BLaER1 (cell line): Measurements from ENCODE around the gene TBC1D16.

Source experiments
- H3K27ac ChIP-seq: shearing (Covaris generic); formaldehyde crosslinking; 2 replicates; pipeline ENCODE4 v1.8.1; 2022
- H3K27me3 ChIP-seq: shearing (Covaris generic); formaldehyde crosslinking; 2 replicates; pipeline ENCODE4 v1.8.1; 2022
- H3K36me3 ChIP-seq: shearing (Covaris generic); formaldehyde crosslinking; 2 replicates; pipeline ENCODE4 v1.8.1; 2022
- H3K4me1 ChIP-seq: shearing (Covaris generic); formaldehyde crosslinking; 2 replicates; pipeline ENCODE4 v1.8.1; 2022
- H3K4me2 ChIP-seq: shearing (Covaris generic); formaldehyde crosslinking; 2 replicates; pipeline ENCODE4 v1.8.1; 2022
- H3K4me3 ChIP-seq: shearing (Covaris generic); formaldehyde crosslinking; 2 replicates; pipeline ENCODE4 v1.8.1; 2022
- H3K9ac ChIP-seq: shearing (Covaris generic); formaldehyde crosslinking; 2 replicates; pipeline ENCODE4 v1.8.1; 2022
- H3K9me3 ChIP-seq: shearing (Covaris generic); formaldehyde crosslinking; 2 replicates; pipeline ENCODE4 v1.8.1; 2022
- H4K20me1 ChIP-seq: shearing (Covaris generic); formaldehyde crosslinking; 2 replicates; pipeline ENCODE4 v1.8.1; 2022
- Cebpa-rat ChIP-seq: shearing (Covaris generic); IDR thresholded peaks from 2 replicates; pipeline ENCODE4 v1.8.1; 2022

Gene TBC1D16

DNA sequence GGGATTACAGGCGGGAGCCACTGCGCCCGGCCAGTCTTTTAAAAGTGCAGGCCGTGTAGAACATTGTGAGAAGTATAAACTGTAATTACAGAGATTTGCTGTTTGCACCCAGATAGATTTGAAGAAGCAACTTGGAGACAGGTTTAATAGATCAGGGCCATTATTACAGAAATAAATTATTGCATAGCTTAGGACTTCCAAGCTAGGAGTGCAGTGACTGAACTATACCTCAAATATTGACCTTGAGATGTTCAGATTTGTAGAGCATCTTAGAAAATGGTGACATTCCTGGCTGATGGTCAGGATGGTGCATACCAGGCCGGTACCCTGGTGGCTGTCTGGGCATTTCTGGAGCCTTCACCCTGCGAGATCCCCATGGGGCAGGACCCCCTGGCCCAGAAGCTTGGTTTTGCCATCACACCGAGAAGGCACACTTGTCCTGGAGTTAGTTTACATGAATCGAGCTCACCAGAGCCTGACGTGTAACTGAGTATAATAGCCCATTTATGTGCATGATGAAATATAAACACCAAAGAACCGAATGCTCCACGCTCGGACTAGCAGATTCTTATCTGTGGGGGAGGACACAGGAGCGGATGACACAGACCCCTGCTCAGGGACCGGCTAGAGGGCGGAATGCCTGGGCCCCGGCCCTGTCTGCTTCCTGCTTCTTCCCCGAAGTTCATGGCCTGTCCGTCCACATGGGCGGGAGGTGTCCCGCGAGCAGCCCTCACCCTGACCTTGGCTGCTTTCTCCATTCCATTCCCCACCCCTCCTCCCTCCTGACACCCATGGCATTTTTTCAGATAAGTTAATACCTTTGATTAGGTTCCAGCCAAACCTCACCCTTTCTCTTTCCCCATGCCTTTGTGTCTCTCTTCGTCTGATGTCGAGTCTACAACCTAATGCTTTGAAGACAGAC, 32.9 kb upstream of the TBC1D16 start:
- H4K20me1 ChIP-seq: no peaks in the 10 kb centered on the region

DNA sequence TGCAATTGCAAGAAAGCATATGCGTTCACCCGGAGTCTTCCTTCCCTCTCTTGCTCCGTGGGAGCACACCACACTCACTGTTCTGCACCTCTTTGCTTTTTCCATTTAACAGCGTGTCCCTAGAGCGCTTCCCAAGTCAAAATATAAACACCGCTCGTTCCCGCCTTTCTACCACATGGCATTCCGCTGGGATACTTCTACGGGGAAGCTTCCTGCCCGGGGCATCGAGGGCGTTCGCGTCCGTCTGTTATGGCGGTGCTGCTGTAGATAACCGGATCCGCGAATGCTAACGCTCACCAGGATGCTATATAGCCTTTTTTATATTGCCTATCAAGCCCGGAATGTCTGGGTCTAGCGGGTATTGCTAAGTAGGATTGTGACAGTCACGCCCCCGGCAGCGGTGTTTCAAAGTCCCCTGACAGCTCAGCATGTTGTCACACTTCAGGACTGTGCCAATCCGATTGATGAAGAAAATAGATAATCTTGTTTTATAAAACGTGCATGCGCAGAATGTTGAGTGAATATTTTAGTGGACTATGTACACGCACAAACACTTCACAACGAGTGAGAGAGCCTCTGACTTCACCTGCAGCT, 31.8 kb upstream of the TBC1D16 start:
- no peaks in the 10 kb centered on the region for H3K36me3 ChIP-seq
- TF ChIP-seq Cebpa-rat: no peak
- H3K4me1 ChIP-seq: peaks cover 14% of the 10 kb centered on the region
- H3K4me3 ChIP-seq: no peak overlapping the region
- H3K27ac ChIP-seq: no peak overlapping the region
- H3K9ac ChIP-seq: no peak overlapping the region
- H3K9me3 ChIP-seq: no peaks in the 10 kb centered on the region
- H3K4me2 ChIP-seq: no peak overlapping the region
- no peaks in the 10 kb centered on the region for H3K27me3 ChIP-seq
- H4K20me1 ChIP-seq: no peaks in the 10 kb centered on the region

More for the DNA sequence above, 32.9 kb upstream of the TBC1D16 start:
- Histone ChIP-seq H3K27me3 (no peaks in the 10 kb centered on the region), H3K4me3 (no peak overlapping the region), H3K36me3 (no peaks in the 10 kb centered on the region), H3K9me3 (no peaks in the 10 kb centered on the region), H3K4me1 (peaks cover 19% of the 10 kb centered on the region), H3K9ac (no peak overlapping the region), H3K4me2 (no peak overlapping the region), H3K27ac (no peak overlapping the region)
- TF ChIP-seq Cebpa-rat: no peak

DNA sequence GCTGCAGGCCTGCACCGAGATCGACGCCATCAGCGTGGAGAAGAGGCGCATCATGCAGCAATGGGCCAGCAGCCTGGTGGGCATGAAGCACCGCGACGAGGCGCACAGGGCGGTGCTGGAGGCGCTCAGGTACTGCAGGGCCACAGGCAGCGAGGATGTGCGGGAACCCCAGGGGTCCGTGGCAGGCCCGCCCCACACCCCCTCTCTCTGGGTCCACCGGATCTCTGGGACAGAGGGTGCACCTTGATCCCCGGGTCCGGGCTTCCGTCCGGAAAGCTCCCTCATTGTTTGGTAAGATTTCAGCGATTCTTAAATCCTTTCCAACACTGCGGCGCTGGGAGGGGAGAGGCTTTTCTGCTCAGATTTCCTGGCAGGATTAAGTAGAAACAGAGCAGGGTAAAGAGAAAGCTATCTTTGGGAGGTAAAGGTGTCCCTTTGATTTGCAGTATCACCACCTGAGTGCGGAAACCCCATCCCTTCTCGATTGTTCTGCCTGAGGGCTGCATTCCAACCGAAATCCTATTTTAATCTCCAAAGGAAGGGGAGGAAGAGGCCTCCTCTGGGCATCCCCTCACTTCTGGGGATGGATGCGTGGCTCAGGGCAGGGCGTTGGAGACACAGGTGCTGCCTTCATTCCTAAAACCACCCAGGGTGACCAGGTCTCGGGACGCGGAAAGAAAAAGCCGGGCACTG, 30.0 kb upstream of the TBC1D16 start:
- Histone ChIP-seq H3K36me3 (no peaks in the 10 kb centered on the region), H3K4me2 (no peak overlapping the region), H4K20me1 (no peaks in the 10 kb centered on the region), H3K4me1 (no peaks in the 10 kb centered on the region), H3K4me3 (no peak overlapping the region), H3K27me3 (no peaks in the 10 kb centered on the region), H3K9ac (no peak overlapping the region), H3K9me3 (no peaks in the 10 kb centered on the region), H3K27ac (no peak overlapping the region)
- no peak for TF ChIP-seq Cebpa-rat

DNA sequence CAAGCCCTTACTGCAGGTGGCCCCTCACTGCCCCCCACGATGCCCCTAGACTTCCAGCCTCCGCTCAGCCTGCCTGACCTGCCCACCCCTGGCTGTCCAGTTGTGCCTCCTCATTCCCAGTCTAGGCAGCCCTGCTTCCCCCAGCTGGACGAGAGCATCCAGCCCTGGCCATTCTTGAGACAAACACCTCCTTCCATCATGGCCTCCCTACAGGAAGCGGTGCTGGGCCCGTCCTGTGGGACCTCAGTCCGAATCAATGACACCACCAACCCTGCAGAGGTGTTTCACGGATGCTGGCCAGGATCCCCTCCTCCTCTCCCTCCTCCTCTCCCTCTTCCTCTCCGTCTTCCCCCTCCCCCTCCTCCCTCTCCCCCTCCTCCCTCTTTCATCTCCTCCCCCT, 29.0 kb upstream of the TBC1D16 start:
- Histone ChIP-seq H3K27me3 (no peaks in the 10 kb centered on the region), H3K36me3 (no peaks in the 10 kb centered on the region), H3K4me2 (no peak overlapping the region), H3K4me1 (no peaks in the 10 kb centered on the region), H4K20me1 (no peaks in the 10 kb centered on the region), H3K27ac (no peak overlapping the region), H3K9ac (no peak overlapping the region), H3K9me3 (no peaks in the 10 kb centered on the region), H3K4me3 (no peak overlapping the region)
- no peak for TF ChIP-seq Cebpa-rat

DNA sequence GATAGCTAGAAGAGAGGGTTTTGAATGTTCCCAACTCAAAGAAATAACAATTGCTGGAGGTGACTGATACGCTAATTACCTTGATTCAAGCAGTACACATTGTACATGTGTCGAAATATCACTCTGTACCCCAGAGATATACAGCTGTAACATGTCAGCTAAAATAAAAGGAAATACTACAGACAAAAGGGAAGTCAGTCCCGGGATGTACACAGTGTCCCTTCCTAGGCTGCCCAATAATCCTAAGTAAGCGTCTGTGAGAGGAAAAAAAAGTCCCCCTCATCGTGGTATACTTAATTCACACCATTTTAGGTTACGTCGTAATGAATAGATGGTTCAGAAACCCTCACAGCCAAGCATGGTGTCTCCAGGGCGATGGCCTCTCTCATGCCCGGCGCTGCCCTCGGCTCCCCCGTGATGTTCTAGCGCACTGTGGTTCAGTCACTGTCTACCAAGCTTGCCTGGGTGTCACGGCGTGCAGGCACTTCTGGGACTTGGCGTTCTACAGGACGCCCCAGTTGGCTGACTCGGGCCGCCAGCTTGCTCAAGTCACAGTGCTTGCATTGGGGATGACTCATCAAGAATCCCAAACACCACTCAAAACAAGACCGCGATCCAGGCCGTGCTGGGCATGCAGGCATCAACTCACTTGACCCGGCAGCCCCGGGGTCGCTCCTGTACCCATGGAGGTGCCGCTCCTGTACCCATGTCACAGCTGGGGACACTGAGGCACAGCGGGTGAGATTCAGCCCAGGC, 28.3 kb upstream of the TBC1D16 start:
- no peak for TF ChIP-seq Cebpa-rat
- no peaks in the 10 kb centered on the region for H3K27me3 ChIP-seq
- no peak overlapping the region for H3K4me3 ChIP-seq
- no peaks in the 10 kb centered on the region for H3K36me3 ChIP-seq
- no peak overlapping the region for H3K9ac ChIP-seq
- H3K4me1 ChIP-seq: no peaks in the 10 kb centered on the region
- H3K27ac ChIP-seq: no peak overlapping the region
- no peaks in the 10 kb centered on the region for H4K20me1 ChIP-seq
- H3K9me3 ChIP-seq: no peaks in the 10 kb centered on the region
- no peak overlapping the region for H3K4me2 ChIP-seq

- Histone ChIP-seq H3K4me2 (no peak overlapping the region), H3K9ac (no peak overlapping the region), H3K27me3 (no peaks in the 10 kb centered on the region), H3K9me3 (no peaks in the 10 kb centered on the region), H3K4me1 (peaks cover 7% of the 10 kb centered on the region; the same call in 1 of the 2 replicates), H3K27ac (no peak overlapping the region), H3K4me3 (no peak overlapping the region), H4K20me1 (no peaks in the 10 kb centered on the region), H3K36me3 (no peaks in the 10 kb centered on the region)
- TF ChIP-seq Cebpa-rat: no peak
These were observed 25.7 kb upstream of the TBC1D16 start for GRCh38 chr17:80061421-80061820.

DNA sequence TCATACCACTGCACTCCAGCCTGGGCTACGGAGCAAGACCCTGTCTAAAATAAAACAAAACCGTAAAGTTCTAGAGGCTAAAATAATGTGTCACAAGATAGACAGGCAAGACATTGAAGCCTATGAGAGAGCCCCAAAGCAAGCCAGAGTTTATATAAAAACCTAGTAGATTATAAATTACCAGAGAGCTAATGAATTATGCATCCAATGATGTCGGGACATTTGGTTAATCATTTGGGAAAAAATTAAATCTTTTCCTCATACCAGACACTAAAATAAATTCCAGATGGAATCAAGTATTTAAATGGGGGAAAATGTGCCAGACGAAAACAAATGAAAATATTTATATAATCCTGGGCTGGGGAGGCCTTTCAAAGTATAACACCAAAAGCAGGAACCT, 25.0 kb upstream of the TBC1D16 start:
- Histone ChIP-seq H3K9me3 (no peaks in the 10 kb centered on the region), H3K9ac (no peak overlapping the region), H3K27me3 (no peaks in the 10 kb centered on the region), H3K36me3 (no peaks in the 10 kb centered on the region), H3K27ac (no peak overlapping the region), H3K4me1 (peaks cover 7% of the 10 kb centered on the region; the same call in 1 of the 2 replicates), H3K4me2 (no peak overlapping the region), H3K4me3 (no peak overlapping the region), H4K20me1 (no peaks in the 10 kb centered on the region)
- TF ChIP-seq Cebpa-rat: no peak

DNA sequence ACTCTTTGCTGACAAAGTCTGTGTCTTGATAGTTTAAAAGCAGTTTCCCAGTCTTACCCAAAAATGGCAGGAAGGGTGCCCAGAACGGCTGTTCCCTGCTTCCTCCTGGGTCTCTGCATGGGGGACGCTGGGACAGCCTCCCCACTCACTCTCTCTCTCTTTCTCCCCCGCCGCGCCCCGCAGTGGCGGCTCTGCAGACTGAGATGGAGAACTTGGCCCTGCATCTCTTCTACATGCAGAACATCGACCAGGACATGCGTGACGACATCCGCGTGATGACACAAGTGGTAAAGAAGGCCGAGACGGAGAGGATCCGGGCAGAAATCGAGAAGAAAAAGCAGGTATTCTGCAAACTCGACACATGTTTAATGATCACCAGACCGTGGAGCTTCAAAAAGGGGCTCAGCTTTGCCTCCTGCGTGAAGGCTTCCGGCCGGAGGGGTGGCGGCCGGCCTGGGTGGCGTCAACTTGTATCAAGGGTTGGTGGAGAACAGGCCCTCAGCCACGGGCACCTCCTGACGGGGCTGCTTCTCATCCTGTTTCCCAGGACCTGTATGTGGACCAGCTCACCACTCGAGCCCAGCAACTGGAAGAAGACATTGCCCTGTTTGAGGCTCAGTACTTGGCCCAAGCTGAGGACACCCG, 22.8 kb upstream of the TBC1D16 start:
- Histone ChIP-seq H3K9me3 (no peaks in the 10 kb centered on the region), H3K9ac (no peak overlapping the region), H3K27me3 (no peaks in the 10 kb centered on the region), H3K4me1 (peaks cover 7% of the 10 kb centered on the region; the same call in 1 of the 2 replicates), H3K27ac (no peak overlapping the region), H3K4me3 (no peak overlapping the region), H4K20me1 (no peaks in the 10 kb centered on the region), H3K36me3 (no peaks in the 10 kb centered on the region), H3K4me2 (no peak overlapping the region)
- no peak for TF ChIP-seq Cebpa-rat

- H3K9me3 ChIP-seq: no peaks in the 10 kb centered on the region
- no peaks in the 10 kb centered on the region for H3K27me3 ChIP-seq
- TF ChIP-seq Cebpa-rat: no peak
- H3K4me1 ChIP-seq: peaks cover 24% of the 10 kb centered on the region
- no peak overlapping the region for H3K4me3 ChIP-seq
- H3K36me3 ChIP-seq: no peaks in the 10 kb centered on the region
- no peaks in the 10 kb centered on the region for H4K20me1 ChIP-seq
- H3K27ac ChIP-seq: no peak overlapping the region
- H3K9ac ChIP-seq: no peak overlapping the region
- no peak overlapping the region for H3K4me2 ChIP-seq
These were observed 19.9 kb upstream of the TBC1D16 start for GRCh38 chr17:80055597-80055996.
